OCI-LY1 (cell line): Measurements from ENCODE around the gene INTS7.

Experiments
- CTCF ChIP-seq: fragments of 200-600 bp; sonication (generic), shearing (Covaris generic); IDR thresholded peaks from 2 replicates; pipeline ENCODE4 v1.5.1; 2017; ENCODE audit warnings: mild to moderate bottlenecking, antibody characterized with exemption, low read length, moderate library complexity, mixed read lengths
- EZH2 ChIP-seq: fragments of 200-600 bp; sonication (generic), shearing (Covaris generic); IDR thresholded peaks from 2 replicates; pipeline ENCODE4 v1.8.0; 2017; ENCODE audit warnings: borderline replicate concordance, mixed run types, mild to moderate bottlenecking, antibody characterized with exemption, low read length, moderate library complexity, mixed read lengths

- TF ChIP-seq CTCF, result no peak
- TF ChIP-seq EZH2, result no peak
These were observed 110.3 kb downstream of the INTS7 start for GRCh38 chr1:211925016-211925415.
